ENCODE results near the gene LRRC3C. TPM values are rescaled to one million over a fixed set of nuclear protein-coding genes. Genes with fewer than 3 reads are reported as not detected.

The LRRC3C gene
- total RNA-seq, 1 donor from 2014 or later = not detected

DNA sequence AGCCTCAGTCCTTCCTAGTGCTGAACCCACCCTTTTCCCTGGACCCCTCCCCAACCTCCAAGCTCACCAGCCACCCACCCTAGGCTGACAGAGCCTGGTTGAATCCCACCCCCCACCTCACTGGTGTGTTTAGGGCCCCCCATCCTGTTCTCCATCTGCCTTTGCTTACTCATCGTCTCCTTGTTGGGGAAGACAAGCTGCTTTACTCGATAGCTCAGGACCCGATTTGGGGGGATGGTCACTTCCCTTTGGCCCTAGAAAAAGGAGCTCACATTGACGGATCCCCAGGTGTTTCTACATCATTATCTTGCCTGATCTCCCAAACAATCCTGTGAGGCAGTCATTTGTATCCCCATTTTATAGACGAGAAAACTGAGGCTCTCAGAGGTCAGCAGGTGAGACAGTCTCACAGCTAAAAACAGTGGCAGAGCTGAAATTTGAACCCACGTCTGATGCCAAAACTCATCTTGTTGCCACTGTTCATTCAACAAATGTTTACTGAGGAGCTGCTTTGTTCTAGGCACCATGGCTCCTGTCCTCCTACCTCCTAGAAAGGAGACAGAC is 18.7 kb upstream of the LRRC3C start:
- DNase-seq (ENCODE audit: low read depth) (no peak), FAIRE-seq (no peak)
- H4K20me1 ChIP-seq (ENCODE audit: insufficient read depth, low read length) = no peaks in the 10 kb centered on the region
- Mint-ChIP-seq H3K36me3 (ENCODE audit: low read depth, unreplicated experiment) (peaks cover 40% of the 10 kb centered on the region), H3K27me3 (ENCODE audit: low read depth, unreplicated experiment) (no peaks in the 10 kb centered on the region), H3K27ac (ENCODE audit: unreplicated experiment) (no peak overlapping the region), H3K4me3 (ENCODE audit: unreplicated experiment) (no peak overlapping the region), H3K9me3 (ENCODE audit: unreplicated experiment) (peaks cover 5% of the 10 kb centered on the region), H3K4me1 (ENCODE audit: low read depth, unreplicated experiment) (no peaks in the 10 kb centered on the region)
- no peaks in the 10 kb centered on the region for H3K9me3 ChIP-seq (ENCODE audit: insufficient read depth, low read depth, low read length)
- no peak for TF ChIP-seq EZH2 (IDR thresholded peaks at IDR 0.05; ENCODE audit: insufficient read depth, low read length)
- TF ChIP-seq, protein P1, sequence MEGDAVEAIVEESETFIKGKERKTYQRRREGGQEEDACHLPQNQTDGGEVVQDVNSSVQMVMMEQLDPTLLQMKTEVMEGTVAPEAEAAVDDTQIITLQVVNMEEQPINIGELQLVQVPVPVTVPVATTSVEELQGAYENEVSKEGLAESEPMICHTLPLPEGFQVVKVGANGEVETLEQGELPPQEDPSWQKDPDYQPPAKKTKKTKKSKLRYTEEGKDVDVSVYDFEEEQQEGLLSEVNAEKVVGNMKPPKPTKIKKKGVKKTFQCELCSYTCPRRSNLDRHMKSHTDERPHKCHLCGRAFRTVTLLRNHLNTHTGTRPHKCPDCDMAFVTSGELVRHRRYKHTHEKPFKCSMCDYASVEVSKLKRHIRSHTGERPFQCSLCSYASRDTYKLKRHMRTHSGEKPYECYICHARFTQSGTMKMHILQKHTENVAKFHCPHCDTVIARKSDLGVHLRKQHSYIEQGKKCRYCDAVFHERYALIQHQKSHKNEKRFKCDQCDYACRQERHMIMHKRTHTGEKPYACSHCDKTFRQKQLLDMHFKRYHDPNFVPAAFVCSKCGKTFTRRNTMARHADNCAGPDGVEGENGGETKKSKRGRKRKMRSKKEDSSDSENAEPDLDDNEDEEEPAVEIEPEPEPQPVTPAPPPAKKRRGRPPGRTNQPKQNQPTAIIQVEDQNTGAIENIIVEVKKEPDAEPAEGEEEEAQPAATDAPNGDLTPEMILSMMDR (IDR thresholded peaks at IDR 0.05; ENCODE audit: insufficient read depth, low read depth, low read length) = no peak
- no peak overlapping the region for H3K27ac ChIP-seq (ENCODE audit: low read depth, low read length)
- peaks cover 2% of the 10 kb centered on the region for H3K36me3 ChIP-seq (ENCODE audit: insufficient read depth, low read length)
- H3K4me1 ChIP-seq (ENCODE audit: insufficient read depth, low read length) = no peaks in the 10 kb centered on the region
- no peaks in the 10 kb centered on the region for H3K79me2 ChIP-seq (ENCODE audit: insufficient read depth, low read length)
- H2AFZ ChIP-seq (ENCODE audit: low read depth, low read length) = no peak overlapping the region
- H3K4me2 ChIP-seq (ENCODE audit: low read length) = no peak overlapping the region
- no peak overlapping the region for H3K9ac ChIP-seq (ENCODE audit: low read length)
- H3K27me3 ChIP-seq (ENCODE audit: insufficient read depth, low read length) = no peaks in the 10 kb centered on the region
- H3K4me3 ChIP-seq (ENCODE audit: insufficient read depth, low read depth, low read length) = no peak overlapping the region

DNA sequence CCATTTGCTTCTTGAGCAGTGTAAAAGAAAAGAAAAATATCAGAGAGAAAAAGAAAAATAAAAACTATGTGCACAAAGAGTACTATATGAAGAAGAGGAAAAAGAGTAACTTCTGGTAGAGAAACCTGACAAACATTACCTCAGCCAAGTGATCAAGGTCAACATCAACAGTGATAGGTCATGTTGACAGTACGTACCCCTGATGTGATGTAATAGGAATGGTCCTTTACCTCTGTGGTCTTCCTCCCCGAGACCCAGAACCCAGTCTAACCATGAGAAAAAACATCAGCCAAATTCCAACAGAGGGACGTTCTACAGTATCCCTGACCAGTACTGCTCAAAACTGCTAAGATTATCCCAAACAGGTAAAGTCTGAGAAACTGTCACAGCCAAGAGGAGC is 13.5 kb upstream of the LRRC3C start:
- Histone ChIP-seq H3K36me3 (ENCODE audit: insufficient read depth, low read length) (peaks cover 3% of the 10 kb centered on the region), H3K4me2 (ENCODE audit: low read length) (no peak overlapping the region), H3K27me3 (ENCODE audit: insufficient read depth, low read length) (no peaks in the 10 kb centered on the region), H2AFZ (ENCODE audit: low read depth, low read length) (no peak overlapping the region), H3K4me1 (ENCODE audit: insufficient read depth, low read length) (no peaks in the 10 kb centered on the region), H3K4me3 (ENCODE audit: insufficient read depth, low read depth, low read length) (no peak overlapping the region), H4K20me1 (ENCODE audit: insufficient read depth, low read length) (no peaks in the 10 kb centered on the region), H3K79me2 (ENCODE audit: insufficient read depth, low read length) (no peaks in the 10 kb centered on the region), H3K9me3 (ENCODE audit: insufficient read depth, low read depth, low read length) (no peaks in the 10 kb centered on the region), H3K9ac (ENCODE audit: low read length) (no peak overlapping the region), H3K27ac (ENCODE audit: low read depth, low read length) (no peak overlapping the region)
- FAIRE-seq = no peak
- no peak for TF ChIP-seq EZH2 (IDR thresholded peaks at IDR 0.05; ENCODE audit: insufficient read depth, low read length)
- TF ChIP-seq, protein P1 (IDR thresholded peaks at IDR 0.05; ENCODE audit: insufficient read depth, low read depth, low read length) = no peak
- no peaks in the 10 kb centered on the region for H3K4me1 Mint-ChIP-seq (ENCODE audit: low read depth, unreplicated experiment)
- H3K27ac Mint-ChIP-seq (ENCODE audit: unreplicated experiment) = no peak overlapping the region
- peaks cover 39% of the 10 kb centered on the region for H3K36me3 Mint-ChIP-seq (ENCODE audit: low read depth, unreplicated experiment)
- H3K27me3 Mint-ChIP-seq (ENCODE audit: low read depth, unreplicated experiment) = no peaks in the 10 kb centered on the region
- H3K9me3 Mint-ChIP-seq (ENCODE audit: unreplicated experiment) = no peaks in the 10 kb centered on the region
- DNase-seq (ENCODE audit: low read depth) = no peak
- no peak overlapping the region for H3K4me3 Mint-ChIP-seq (ENCODE audit: unreplicated experiment)

DNA sequence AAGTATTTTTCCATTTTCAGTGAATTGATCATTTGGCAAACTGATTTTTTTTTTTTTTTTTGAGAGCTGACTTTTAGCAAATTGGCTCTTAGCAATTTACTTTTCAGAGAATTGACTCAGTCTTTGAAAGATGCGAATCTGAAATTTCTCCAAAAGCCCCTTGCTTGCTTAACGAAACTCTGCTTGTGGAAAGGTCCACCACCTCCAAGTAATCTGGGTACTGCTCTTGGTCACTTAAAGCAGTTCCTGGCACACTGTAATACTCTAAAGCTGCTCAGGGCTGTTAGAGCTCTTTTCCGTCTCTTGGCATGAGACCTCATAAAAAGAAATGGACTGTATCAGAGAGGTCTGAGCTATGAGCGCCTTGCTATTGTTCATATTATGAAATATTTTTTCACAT is 12.0 kb upstream of the LRRC3C start:
- H3K4me1 Mint-ChIP-seq (ENCODE audit: low read depth, unreplicated experiment) = no peaks in the 10 kb centered on the region
- Histone ChIP-seq H3K4me1 (ENCODE audit: insufficient read depth, low read length) (no peaks in the 10 kb centered on the region), H3K4me3 (ENCODE audit: insufficient read depth, low read depth, low read length) (no peak overlapping the region), H3K36me3 (ENCODE audit: insufficient read depth, low read length) (peaks cover 9% of the 10 kb centered on the region), H3K79me2 (ENCODE audit: insufficient read depth, low read length) (no peaks in the 10 kb centered on the region), H3K27me3 (ENCODE audit: insufficient read depth, low read length) (no peaks in the 10 kb centered on the region), H3K27ac (ENCODE audit: low read depth, low read length) (no peak overlapping the region), H4K20me1 (ENCODE audit: insufficient read depth, low read length) (peaks cover 7% of the 10 kb centered on the region), H3K9me3 (ENCODE audit: insufficient read depth, low read depth, low read length) (no peaks in the 10 kb centered on the region), H3K4me2 (ENCODE audit: low read length) (no peak overlapping the region), H3K9ac (ENCODE audit: low read length) (no peak overlapping the region), H2AFZ (ENCODE audit: low read depth, low read length) (no peak overlapping the region)
- no peak for DNase-seq (ENCODE audit: low read depth)
- H3K9me3 Mint-ChIP-seq (ENCODE audit: unreplicated experiment) = no peaks in the 10 kb centered on the region
- H3K36me3 Mint-ChIP-seq (ENCODE audit: low read depth, unreplicated experiment) = peaks cover 41% of the 10 kb centered on the region
- TF ChIP-seq, protein P1 (IDR thresholded peaks at IDR 0.05; ENCODE audit: insufficient read depth, low read depth, low read length) = no peak
- no peak for TF ChIP-seq EZH2 (IDR thresholded peaks at IDR 0.05; ENCODE audit: insufficient read depth, low read length)
- H3K4me3 Mint-ChIP-seq (ENCODE audit: unreplicated experiment) = no peak overlapping the region
- H3K27ac Mint-ChIP-seq (ENCODE audit: unreplicated experiment) = no peak overlapping the region
- no peak for FAIRE-seq
- H3K27me3 Mint-ChIP-seq (ENCODE audit: low read depth, unreplicated experiment) = no peaks in the 10 kb centered on the region
